GM12878 (cell line): Measurements from ENCODE around the gene TDRD7.

Experiments used
- CTCF ChIP-seq, 3 experiments: IDR thresholded peaks in 2 of 3; conservative IDR thresholded peaks in 1 of 3; 2 replicates each; pipeline ENCODE4 v1.5.1; 2011; ENCODE audit warnings: low read depth in 3 of 3, low read length in 3 of 3, mild to moderate bottlenecking in 3 of 3, control low read depth in 2 of 3, moderate library complexity in 2 of 3, inconsistent platforms in 1 of 3, mixed read lengths in 1 of 3; ENCODE audit not compliant: control insufficient read depth in 2 of 3, insufficient read depth in 1 of 3; ENCODE audit errors: extremely low read depth in 1 of 3
- NR2C2 ChIP-seq: IDR thresholded peaks from 2 replicates; pipeline ENCODE4 v1.6.1; 2011; ENCODE audit warnings: borderline replicate concordance, low read depth; ENCODE audit not compliant: control insufficient read depth, insufficient read length
- POLR2A ChIP-seq: IDR thresholded peaks from 2 replicates; pipeline ENCODE4 v1.6.1; 2011; ENCODE audit warnings: low read depth, mild to moderate bottlenecking, low read length
- POLR2AphosphoS5 ChIP-seq: IDR thresholded peaks from 2 replicates; pipeline ENCODE4 v1.6.1; 2011; ENCODE audit warnings: mild to moderate bottlenecking, low read length, inconsistent platforms
- TCF3 ChIP-seq: IDR thresholded peaks from 2 replicates; pipeline ENCODE4 v1.6.1; 2012; ENCODE audit warnings: low read depth, mild to moderate bottlenecking, low read length, borderline replicate concordance; ENCODE audit not compliant: insufficient read depth
- ZBTB33 ChIP-seq: fragments of 450-650 bp; IDR thresholded peaks from 2 replicates; pipeline ENCODE4 v1.6.1; 2017; ENCODE audit warnings: mild to moderate bottlenecking

- TF ChIP-seq ZBTB33 (no peak), TCF3 (no peak), NR2C2 (no peak), CTCF (IDR thresholded peaks at IDR 0.05 in 2 of 3, conservative IDR thresholded peaks at IDR 0.05 in 1 of 3; ENCODE audit: control insufficient read depth in 2 of 3, extremely low read depth in 1 of 3, insufficient read depth in 1 of 3, low read depth in 3 of 3, low read length in 3 of 3) (no peak), POLR2A (no peak), POLR2AphosphoS5 (no peak)
Measured at GRCh38 chr9:97411440-97411788, 482 bp upstream of the TDRD7 start.
